ENCODE measurements around the gene SMARCC1.

SMARCC1 gene

DNA sequence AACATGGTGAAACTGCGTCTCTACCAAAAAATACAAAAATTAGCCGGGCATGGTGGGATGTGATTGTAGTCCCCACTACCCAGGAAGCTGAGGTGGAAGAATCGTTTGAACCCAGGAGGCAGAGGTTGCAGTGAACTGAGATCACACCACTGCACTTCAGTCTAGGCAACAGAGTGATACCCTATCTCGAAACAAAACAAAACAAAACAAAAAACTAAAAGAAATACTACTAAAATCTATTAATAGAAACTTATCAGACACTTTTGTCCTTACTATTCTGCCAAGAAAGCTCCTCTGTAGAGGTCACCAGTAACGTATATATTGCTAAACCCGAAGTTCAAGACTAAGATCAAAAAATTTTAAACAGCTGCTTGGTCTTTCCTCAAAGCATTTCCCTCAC is 67.1 kb downstream of the SMARCC1 start:
- H2AFZ ChIP-seq (ENCODE audit: low read depth, low read length) = no peak overlapping the region
- H3K27me3 ChIP-seq (ENCODE audit: low read depth, low read length) = no peaks in the 10 kb centered on the region
- peaks cover 5% of the 10 kb centered on the region; the same call in 1 of the 2 replicates for H4K20me1 ChIP-seq (ENCODE audit: insufficient read depth, low read length)
- no peaks in the 10 kb centered on the region for H3K9me3 ChIP-seq (ENCODE audit: insufficient read depth, low read length)
- H3K9ac ChIP-seq (ENCODE audit: low read length) = no peak overlapping the region
- TF ChIP-seq, protein P1, sequence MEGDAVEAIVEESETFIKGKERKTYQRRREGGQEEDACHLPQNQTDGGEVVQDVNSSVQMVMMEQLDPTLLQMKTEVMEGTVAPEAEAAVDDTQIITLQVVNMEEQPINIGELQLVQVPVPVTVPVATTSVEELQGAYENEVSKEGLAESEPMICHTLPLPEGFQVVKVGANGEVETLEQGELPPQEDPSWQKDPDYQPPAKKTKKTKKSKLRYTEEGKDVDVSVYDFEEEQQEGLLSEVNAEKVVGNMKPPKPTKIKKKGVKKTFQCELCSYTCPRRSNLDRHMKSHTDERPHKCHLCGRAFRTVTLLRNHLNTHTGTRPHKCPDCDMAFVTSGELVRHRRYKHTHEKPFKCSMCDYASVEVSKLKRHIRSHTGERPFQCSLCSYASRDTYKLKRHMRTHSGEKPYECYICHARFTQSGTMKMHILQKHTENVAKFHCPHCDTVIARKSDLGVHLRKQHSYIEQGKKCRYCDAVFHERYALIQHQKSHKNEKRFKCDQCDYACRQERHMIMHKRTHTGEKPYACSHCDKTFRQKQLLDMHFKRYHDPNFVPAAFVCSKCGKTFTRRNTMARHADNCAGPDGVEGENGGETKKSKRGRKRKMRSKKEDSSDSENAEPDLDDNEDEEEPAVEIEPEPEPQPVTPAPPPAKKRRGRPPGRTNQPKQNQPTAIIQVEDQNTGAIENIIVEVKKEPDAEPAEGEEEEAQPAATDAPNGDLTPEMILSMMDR (IDR thresholded peaks at IDR 0.05; ENCODE audit: low read depth, low read length) = no peak
- no peak for TF ChIP-seq EZH2phosphoT487 (IDR thresholded peaks at IDR 0.05; ENCODE audit: low read depth)
- peaks cover 45% of the 10 kb centered on the region for H3K79me2 ChIP-seq (ENCODE audit: low read length)
- H3K27ac ChIP-seq (ENCODE audit: low read length) = no peak overlapping the region
- H3K4me3 ChIP-seq (ENCODE audit: low read length) = no peak overlapping the region
- no peak overlapping the region for H3K4me2 ChIP-seq (ENCODE audit: low read length)
- H3K36me3 ChIP-seq (replicated peaks; ENCODE audit: low read depth, low read length) = peaks cover 50% of the 10 kb centered on the region
- no peaks in the 10 kb centered on the region for H3K4me1 ChIP-seq (ENCODE audit: low read length)

DNA sequence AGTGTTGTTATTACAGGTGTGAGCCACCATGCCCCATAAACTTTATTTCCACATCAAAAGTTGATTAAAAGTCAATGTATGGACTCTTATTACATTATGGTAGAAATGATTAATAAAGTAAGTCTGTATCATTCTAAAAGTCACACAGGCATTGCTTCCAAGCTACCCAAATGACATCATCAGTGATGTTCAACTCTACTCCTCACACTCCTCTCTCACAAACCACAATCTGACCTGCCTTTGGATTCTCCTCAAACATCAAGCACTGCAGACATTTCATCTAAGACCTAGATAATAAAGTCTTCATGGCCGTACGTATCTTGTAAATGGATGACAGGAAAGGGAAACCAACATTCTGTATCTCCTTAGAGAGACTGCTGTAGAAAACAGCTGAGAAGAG is 68.0 kb downstream of the SMARCC1 start:
- Histone ChIP-seq H3K36me3 (replicated peaks; ENCODE audit: low read depth, low read length) (peaks cover 51% of the 10 kb centered on the region), H4K20me1 (ENCODE audit: insufficient read depth, low read length) (peaks cover 5% of the 10 kb centered on the region; the same call in 1 of the 2 replicates), H3K27me3 (ENCODE audit: low read depth, low read length) (no peaks in the 10 kb centered on the region), H3K79me2 (ENCODE audit: low read length) (peaks cover 49% of the 10 kb centered on the region), H3K4me1 (ENCODE audit: low read length) (no peaks in the 10 kb centered on the region), H3K27ac (ENCODE audit: low read length) (no peak overlapping the region), H3K9ac (ENCODE audit: low read length) (no peak overlapping the region), H3K9me3 (ENCODE audit: insufficient read depth, low read length) (no peaks in the 10 kb centered on the region), H3K4me2 (ENCODE audit: low read length) (no peak overlapping the region), H2AFZ (ENCODE audit: low read depth, low read length) (no peak overlapping the region), H3K4me3 (ENCODE audit: low read length) (no peak overlapping the region)
- TF ChIP-seq, protein P1 (IDR thresholded peaks at IDR 0.05; ENCODE audit: low read depth, low read length) = no peak
- no peak for TF ChIP-seq EZH2phosphoT487 (IDR thresholded peaks at IDR 0.05; ENCODE audit: low read depth)

DNA sequence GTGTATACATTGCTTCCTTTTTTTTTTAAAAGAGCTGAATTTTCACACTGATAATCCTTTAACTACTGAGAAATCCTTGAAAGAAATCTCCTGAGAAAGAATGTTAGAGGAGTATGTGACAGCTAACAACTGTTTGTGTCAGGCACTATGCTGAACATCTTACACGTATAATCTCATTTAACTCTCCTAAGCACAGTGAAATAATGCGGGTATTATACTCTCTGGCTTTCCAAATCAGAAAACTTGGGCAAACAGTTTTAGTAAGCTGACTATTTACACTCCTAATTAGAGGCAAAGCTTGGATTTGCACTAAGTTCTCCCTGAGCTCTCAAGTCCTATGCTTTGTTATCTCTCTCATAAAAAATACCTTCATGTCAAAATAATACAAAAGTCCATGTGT is 69.3 kb downstream of the SMARCC1 start:
- no peaks in the 10 kb centered on the region for H3K27me3 ChIP-seq (ENCODE audit: low read depth, low read length)
- H3K9ac ChIP-seq (ENCODE audit: low read length) = no peak overlapping the region
- peaks cover 49% of the 10 kb centered on the region for H3K79me2 ChIP-seq (ENCODE audit: low read length)
- H3K27ac ChIP-seq (ENCODE audit: low read length) = no peak overlapping the region
- no peak overlapping the region for H3K4me2 ChIP-seq (ENCODE audit: low read length)
- no peak overlapping the region for H2AFZ ChIP-seq (ENCODE audit: low read depth, low read length)
- H4K20me1 ChIP-seq (ENCODE audit: insufficient read depth, low read length) = peaks cover 8% of the 10 kb centered on the region; the same call in 1 of the 2 replicates
- H3K9me3 ChIP-seq (ENCODE audit: insufficient read depth, low read length) = no peaks in the 10 kb centered on the region
- peaks cover 62% of the 10 kb centered on the region for H3K36me3 ChIP-seq (replicated peaks; ENCODE audit: low read depth, low read length)
- TF ChIP-seq EZH2phosphoT487 (IDR thresholded peaks at IDR 0.05; ENCODE audit: low read depth) = no peak
- TF ChIP-seq, protein P1 (IDR thresholded peaks at IDR 0.05; ENCODE audit: low read depth, low read length) = no peak
- H3K4me1 ChIP-seq (ENCODE audit: low read length) = no peaks in the 10 kb centered on the region
- no peak overlapping the region for H3K4me3 ChIP-seq (ENCODE audit: low read length)

DNA sequence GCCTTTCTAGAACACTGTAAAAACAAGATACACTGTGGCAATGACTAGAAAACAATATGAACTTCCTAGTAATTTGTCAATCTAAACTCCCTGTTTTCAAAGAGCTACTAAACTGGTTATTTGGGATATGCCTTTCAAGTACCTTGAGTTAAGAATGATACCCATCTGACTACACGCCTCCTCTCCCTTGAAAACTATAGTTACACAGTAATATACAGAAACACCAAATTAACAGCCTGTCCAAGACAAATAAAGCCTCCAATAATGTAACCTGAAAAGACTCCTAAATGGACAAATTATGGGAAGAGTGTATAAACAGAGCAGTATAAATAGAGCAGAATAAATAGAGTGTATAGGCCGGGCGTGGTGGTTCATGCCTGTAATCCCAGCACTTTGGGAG is 70.1 kb downstream of the SMARCC1 start:
- H3K36me3 ChIP-seq (replicated peaks; ENCODE audit: low read depth, low read length) = peaks cover 65% of the 10 kb centered on the region
- H3K9me3 ChIP-seq (ENCODE audit: insufficient read depth, low read length) = no peaks in the 10 kb centered on the region
- peaks cover 9% of the 10 kb centered on the region; the same call in 1 of the 2 replicates for H4K20me1 ChIP-seq (ENCODE audit: insufficient read depth, low read length)
- no peaks in the 10 kb centered on the region for H3K4me1 ChIP-seq (ENCODE audit: low read length)
- H3K4me2 ChIP-seq (ENCODE audit: low read length) = no peak overlapping the region
- peaks cover 46% of the 10 kb centered on the region for H3K79me2 ChIP-seq (ENCODE audit: low read length)
- no peak overlapping the region for H3K27ac ChIP-seq (ENCODE audit: low read length)
- no peaks in the 10 kb centered on the region for H3K27me3 ChIP-seq (ENCODE audit: low read depth, low read length)
- TF ChIP-seq, protein P1 (IDR thresholded peaks at IDR 0.05; ENCODE audit: low read depth, low read length) = no peak
- TF ChIP-seq EZH2phosphoT487 (IDR thresholded peaks at IDR 0.05; ENCODE audit: low read depth) = no peak
- no peak overlapping the region for H3K9ac ChIP-seq (ENCODE audit: low read length)
- H2AFZ ChIP-seq (ENCODE audit: low read depth, low read length) = no peak overlapping the region
- no peak overlapping the region for H3K4me3 ChIP-seq (ENCODE audit: low read length)

Data from OCI-LY3 (cell line).